H1 (cell line): ENCODE measurements around the gene ZFAND3. TPM values are rescaled to one million over a fixed set of nuclear protein-coding genes. Genes with fewer than 3 reads are reported as not detected.

ENCODE experiments used
- CTCF ChIA-PET: fragments of 300-600 bp; sonication (Branson Sonifier 250); formaldehyde crosslinking; loops from one replicate; lab custom pipeline; 2021; ENCODE audit not compliant: partially characterized antibody; lab: Charles Lee
- POLR2A ChIA-PET: fragments of 300-600 bp; sonication (Branson Sonifier 250); formaldehyde crosslinking; loops from one replicate; lab custom pipeline; 2021; ENCODE audit warnings: inconsistent platforms; ENCODE audit not compliant: partially characterized antibody; lab: Charles Lee
- DNase-seq, 2 experiments: peaks; one replicate each; pipeline versions ENCODE4 v3.0.0 to v3.0.0-alpha.2; 2010 to 2022; ENCODE audit warnings: low spot score in 2 of 2, low read depth in 1 of 2, mixed read lengths in 1 of 2
- FAIRE-seq: peaks from 2 replicates; lab custom pipeline; 2011; peaks lifted over from hg19 to GRCh38; lab: Jason Lieb, UNC
- H2AFZ ChIP-seq: 2 replicates; pipeline ENCODE4 v1.8.1; 2012; ENCODE audit warnings: low read length, inconsistent platforms
- H2AK5ac ChIP-seq: 2 replicates; pipeline ENCODE4 v1.6.1; 2013; ENCODE audit warnings: low read depth, low read length
- H2BK120ac ChIP-seq: replicated peaks from 2 replicates; pipeline ENCODE3; 2013; ENCODE audit warnings: low read depth, low read length, inconsistent platforms
- H2BK12ac ChIP-seq: 2 replicates; pipeline ENCODE4 v1.6.1; 2013; ENCODE audit warnings: low read depth, low read length
- H2BK15ac ChIP-seq: 2 replicates; pipeline ENCODE4 v1.6.1; 2013; ENCODE audit warnings: low read length
- H2BK20ac ChIP-seq: 2 replicates; pipeline ENCODE4 v1.6.1; 2013; ENCODE audit warnings: low read length
- H2BK5ac ChIP-seq: 2 replicates; pipeline ENCODE4 v1.6.1; 2013; ENCODE audit warnings: low read depth, low read length
- H3K14ac ChIP-seq: 2 replicates; pipeline ENCODE4 v1.6.1; 2013; ENCODE audit warnings: inconsistent platforms; ENCODE audit not compliant: insufficient read length
- H3K18ac ChIP-seq: 2 replicates; pipeline ENCODE4 v1.6.1; 2013; ENCODE audit warnings: low read length; ENCODE audit errors: extremely low read depth
- H3K23ac ChIP-seq: 2 replicates; pipeline ENCODE4 v1.6.1; 2013; ENCODE audit warnings: inconsistent platforms; ENCODE audit not compliant: insufficient read length
- H3K23me2 ChIP-seq: 2 replicates; pipeline ENCODE4 v1.6.1; 2013; ENCODE audit warnings: low read depth, low read length
- H3K27ac ChIP-seq: 2 replicates; pipeline ENCODE4 v1.6.1; 2011; ENCODE audit warnings: low read depth, low read length, inconsistent platforms
- H3K27me3 ChIP-seq, 4 experiments: replicated peaks in 1 of 4; 1 replicate in 1 of 4; 2 replicates in 3 of 4; pipeline versions ENCODE4 v1.6.1 to v1.8.1; 2011 to 2013; ENCODE audit warnings: low read length in 3 of 4, mild to moderate bottlenecking in 3 of 4, inconsistent platforms in 2 of 4, mixed read lengths in 2 of 4, moderate library complexity in 1 of 4; ENCODE audit not compliant: control insufficient read depth in 3 of 4, insufficient read depth in 3 of 4; ENCODE audit errors: extremely low read depth in 1 of 4
- H3K36me3 ChIP-seq, 4 experiments: 2 replicates each; pipeline versions ENCODE4 v1.6.1 to v1.8.1; 2011 to 2013; ENCODE audit warnings: mild to moderate bottlenecking in 4 of 4, low read length in 3 of 4, moderate library complexity in 2 of 4, control low read depth in 1 of 4, inconsistent platforms in 1 of 4; ENCODE audit not compliant: insufficient read depth in 4 of 4, control insufficient read depth in 2 of 4
- H3K4ac ChIP-seq: replicated peaks from 2 replicates; pipeline ENCODE3; 2013; ENCODE audit warnings: low read length, low read depth, mixed read lengths, inconsistent platforms; ENCODE audit not compliant: insufficient read length
- H3K4me1 ChIP-seq, 4 experiments: replicated peaks in 1 of 4; 1 replicate in 1 of 4; 2 replicates in 3 of 4; pipeline versions ENCODE4 v1.6.1 to v1.8.1; 2011 to 2013; ENCODE audit warnings: low read length in 3 of 4, inconsistent platforms in 2 of 4, mixed read lengths in 1 of 4; ENCODE audit not compliant: insufficient read depth in 4 of 4, control insufficient read depth in 3 of 4
- H3K4me2 ChIP-seq, 2 experiments: 2 replicates each; pipeline versions ENCODE4 v1.6.1 to v1.8.1; 2011 to 2013; ENCODE audit warnings: low read depth in 2 of 2, low read length in 2 of 2, control low read depth in 1 of 2, inconsistent platforms in 1 of 2, mild to moderate bottlenecking in 1 of 2; ENCODE audit not compliant: insufficient read depth in 1 of 2
- H3K4me3 ChIP-seq, 4 experiments: fragments of 200-600, 300-600 bp in 1 of 4; sonication (generic), shearing (Covaris generic), sonication (Bioruptor Twin) in 1 of 4; 2 replicates each; pipeline versions ENCODE4 v1.5.1 to v1.8.1; 2011 to 2016; ENCODE audit warnings: low read length in 4 of 4, low read depth in 3 of 4, control low read depth in 2 of 4, inconsistent platforms in 2 of 4, mild to moderate bottlenecking in 2 of 4, mixed read lengths in 1 of 4, moderate library complexity in 1 of 4; ENCODE audit not compliant: insufficient read depth in 2 of 4; ENCODE audit errors: extremely low read depth in 1 of 4
- H3K56ac ChIP-seq: replicated peaks from 2 replicates; pipeline ENCODE3; 2013; ENCODE audit warnings: low read depth, mild to moderate bottlenecking, mixed read lengths, low read length, inconsistent platforms; ENCODE audit not compliant: insufficient read length
- H3K79me1 ChIP-seq: 2 replicates; pipeline ENCODE4 v1.6.1; 2013; ENCODE audit warnings: low read depth, low read length, control low read depth
- H3K79me2 ChIP-seq, 2 experiments: 2 replicates each; pipeline versions ENCODE4 v1.6.1 to v1.8.1; 2012 to 2013; ENCODE audit warnings: low read length in 2 of 2, mild to moderate bottlenecking in 2 of 2, inconsistent platforms in 1 of 2; ENCODE audit not compliant: insufficient read depth in 2 of 2, control insufficient read depth in 1 of 2
- H3K9ac ChIP-seq, 4 experiments: replicated peaks in 1 of 4; 1 replicate in 1 of 4; 2 replicates in 3 of 4; pipeline versions ENCODE4 v1.6.1 to v1.8.1; 2011 to 2013; ENCODE audit warnings: low read depth in 3 of 4, low read length in 3 of 4, control low read depth in 2 of 4, mild to moderate bottlenecking in 2 of 4, moderate library complexity in 2 of 4, inconsistent platforms in 1 of 4; ENCODE audit errors: extremely low read depth in 1 of 4
- H3K9me3 ChIP-seq, 2 experiments: 2 replicates each; pipeline versions ENCODE4 v1.6.1 to v1.8.1; 2012 to 2013; ENCODE audit warnings: mild to moderate bottlenecking in 2 of 2, moderate library complexity in 2 of 2, control low read depth in 1 of 2, inconsistent platforms in 1 of 2, low read depth in 1 of 2, low read length in 1 of 2, mixed read lengths in 1 of 2; ENCODE audit not compliant: insufficient read depth in 2 of 2
- H4K20me1 ChIP-seq, 2 experiments: replicated peaks in 1 of 2; 2 replicates each; pipeline versions ENCODE3 to v1.8.1; 2011 to 2013; ENCODE audit warnings: inconsistent platforms in 2 of 2, low read length in 2 of 2, mild to moderate bottlenecking in 1 of 2; ENCODE audit not compliant: insufficient read depth in 2 of 2, control insufficient read depth in 1 of 2
- H4K5ac ChIP-seq: 2 replicates; pipeline ENCODE4 v1.6.1; 2013; ENCODE audit warnings: low read length, low read depth, mixed read lengths, inconsistent platforms; ENCODE audit not compliant: insufficient read length
- H4K8ac ChIP-seq: 2 replicates; pipeline ENCODE4 v1.8.0; 2013; ENCODE audit warnings: mild to moderate bottlenecking, moderate library complexity, low read length, inconsistent platforms; ENCODE audit not compliant: insufficient read depth; ENCODE audit errors: extremely low read depth
- H4K91ac ChIP-seq: replicated peaks from 2 replicates; pipeline ENCODE3; 2013; ENCODE audit warnings: low read length, mixed read lengths, inconsistent platforms; ENCODE audit not compliant: insufficient read length
- E2F6 ChIP-seq: IDR thresholded peaks from 2 replicates; pipeline ENCODE4 v1.6.1; 2012; ENCODE audit warnings: inconsistent platforms
- NRF1 ChIP-seq: IDR thresholded peaks from 2 replicates; pipeline ENCODE4 v1.6.1; 2011; ENCODE audit warnings: mild to moderate bottlenecking, low read depth, low read length, improper control_type of control experiment
- RBBP5 ChIP-seq: IDR thresholded peaks from 2 replicates; pipeline ENCODE4 v1.7.1; 2012; ENCODE audit warnings: low read depth, mild to moderate bottlenecking, inconsistent platforms, low read length, moderate library complexity, borderline replicate concordance
- RNF2 ChIP-seq: fragments of 200-900, 300-1000 bp; sonication (generic); IDR thresholded peaks from 2 replicates; pipeline ENCODE4 v1.7.1; 2016; ENCODE audit warnings: borderline replicate concordance, low read depth, mild to moderate bottlenecking, antibody characterized with exemption, low read length; ENCODE audit not compliant: poor library complexity, severe bottlenecking; ENCODE audit errors: missing control alignments
- SRF ChIP-seq: IDR thresholded peaks from 2 replicates; pipeline ENCODE4 v1.6.1; 2011; ENCODE audit warnings: mild to moderate bottlenecking, low read depth, low read length, moderate library complexity
- WGBS, 2 experiments: shearing (Covaris generic) in 1 of 2; methylation state at CpG; one replicate each; pipeline versions ENCODE4 v1.1.6 to v1.1.7; 2013 to 2015; ENCODE audit warnings: low lambda C conversion rate in 2 of 2, mixed read lengths in 2 of 2, inconsistent platforms in 1 of 2, low coverage in 1 of 2, missing lambda C conversion rate in 1 of 2; ENCODE audit not compliant: insufficient replicate concordance in 2 of 2, insufficient coverage in 1 of 2, insufficient read length in 1 of 2; ENCODE audit errors: extremely low coverage in 1 of 2, missing lambda C conversion rate in 1 of 2; 5-methylcytosine and 5-hydroxymethylcytosine counted together
- polyA plus RNA-seq, 7 experiments: library from polyadenylated mRNA; depleted of rRNA in 3 of 7; stranded (reverse) in 5 of 7; unstranded in 2 of 7; fragments of >200 nt in 5 of 7; fragments of 200-250 nt in 2 of 7; gene quantifications; 1 replicate in 5 of 7; 2 replicates in 1 of 7; 4 replicates in 1 of 7; pipeline versions ENCODE4 v1.2.1 to v1.2.3, GENCODE V29; 2011 to 2013; ENCODE audit warnings: missing spikeins in 2 of 7, mixed read lengths in 2 of 7
- total RNA-seq: library from RNA; stranded (reverse); fragmentation: NEBNext Ultra II Directional; extraction: Animal tissue kit (Norgen Biotek cat#: 25700); gene quantifications from 2 replicates; pipeline ENCODE4 v1.2.1, GENCODE V29; 2021

ZFAND3 gene
- total and polyA plus RNA-seq, 2 of the 8 experiments (the other 6 are each of a cell fraction or from before 2014, with no cell fraction given), result 13.0 to 51.3 TPM

- H4K20me1 ChIP-seq, result peaks cover 0 to 2% of the 10 kb centered on the region in 2 experiments
- TF ChIP-seq RBBP5, result no peak
- TF ChIP-seq E2F6, result no peak
- no peak for TF ChIP-seq NRF1
- TF ChIP-seq RNF2, result no peak
- no peak for TF ChIP-seq SRF
These were observed 295.6 kb downstream of the ZFAND3 start for GRCh38 chr6:38114976-38115625.

More at GRCh38 chr6:38114976-38115625, 295.6 kb downstream of the ZFAND3 start:
- CTCF ChIA-PET, result interaction anchor here (0.6 to 1.7 kb wide), 4 partner anchors 30 to 267 kb away, joined by 3 to 5 read pairs (median 4); no protein-coding TSS in a partner anchor
- Histone ChIP-seq H2BK5ac (no peak overlapping the region), H3K4me2 (no peak overlapping the region), H4K5ac (no peak overlapping the region), H3K14ac (no peak overlapping the region), H3K9me3 (no peaks in the 10 kb centered on the region), H3K79me1 (no peaks in the 10 kb centered on the region), H2BK12ac (no peak overlapping the region), H2AFZ (no peak overlapping the region), H2BK120ac (no peak overlapping the region), H2AK5ac (no peak overlapping the region), H3K4me1 (peaks cover 0 to 4% (median 3%) of the 10 kb centered on the region in 4 experiments; a peak in 3 of 7 replicates), H2BK20ac (0 out of 2 replicates have a peak overlapping the region, but pooled peaks have one; percentile 27), H3K27me3 (no peaks in the 10 kb centered on the region), H3K79me2 (no peaks in the 10 kb centered on the region), H3K27ac (no peak overlapping the region), H3K36me3 (no peaks in the 10 kb centered on the region), H3K23ac (no peak overlapping the region), H3K4ac (no peak overlapping the region), H3K4me3 (no peak overlapping the region), H2BK15ac (no peak overlapping the region), H4K8ac (no peak overlapping the region), H3K9ac (no peak overlapping the region), H3K56ac (no peak overlapping the region), H4K91ac (no peak overlapping the region), H3K23me2 (no peaks in the 10 kb centered on the region), H3K18ac (no peak overlapping the region)
- POLR2A ChIA-PET, result no interaction called here
- FAIRE-seq (no peak), DNase-seq (no peak)
- 89% methylated on average over 2 of the region's 2 CpGs; no CpG with 5 or more reads in 1 of the 2 experiments for WGBS, 2 experiments
